ENCODE results near the gene SLC25A21. TPM values are rescaled to one million over a fixed set of nuclear protein-coding genes. Genes with fewer than 3 reads are reported as not detected.

The SLC25A21 gene
- total and polyA plus RNA-seq, 10 donors: 0.06 to 1.1 (median 0.22) TPM; not detected in 2

- no peaks in the 10 kb centered on the region for H3K4me1 ChIP-seq
- intact Hi-C loops (cut with DNase I; ENCODE audit: low total_unique reads): no loop called here
- H3K36me3 ChIP-seq: no peaks in the 10 kb centered on the region
- TF ChIP-seq POLR2A (IDR thresholded peaks at IDR 0.05): no peak
- no peak for TF ChIP-seq POLR2AphosphoS5 (IDR thresholded peaks at IDR 0.05)
- no peak for TF ChIP-seq CTCF (IDR thresholded peaks at IDR 0.05 in 8 of 11, conservative IDR thresholded peaks at IDR 0.05 in 3 of 11)
- H3K9me3 ChIP-seq: peaks cover 0 to 24% (median 6%) of the 10 kb centered on the region in 8 donors
- no peak overlapping the region for H3K27ac ChIP-seq
- DNase-seq: no peak
- H3K27me3 ChIP-seq (replicated peaks in 1 of 7): no peaks in the 10 kb centered on the region
- WGBS, 5 donors: 93 to 97% (median 95%) methylated on average over 3 of the region's 3 CpGs
- no peak overlapping the region for H3K4me3 ChIP-seq
Observed at GRCh38 chr14:36751920-36752319, 420.5 kb downstream of the SLC25A21 start.

GRCh38 chr14:36751106-36751505 lies 421.3 kb downstream of the SLC25A21 start:
- Histone ChIP-seq H3K4me3 (no peak overlapping the region), H3K36me3 (no peaks in the 10 kb centered on the region), H3K27ac (no peak overlapping the region), H3K9me3 (peaks cover 0 to 26% (median 6%) of the 10 kb centered on the region in 8 donors), H3K27me3 (replicated peaks in 1 of 7) (no peaks in the 10 kb centered on the region), H3K4me1 (no peaks in the 10 kb centered on the region)
- intact Hi-C loops (cut with DNase I; ENCODE audit: low total_unique reads): no loop called here
- no peak for DNase-seq
- TF ChIP-seq CTCF (IDR thresholded peaks at IDR 0.05 in 8 of 11, conservative IDR thresholded peaks at IDR 0.05 in 3 of 11) (no peak), POLR2A (IDR thresholded peaks at IDR 0.05) (no peak), POLR2AphosphoS5 (IDR thresholded peaks at IDR 0.05) (no peak)

- H3K36me3 ChIP-seq: no peaks in the 10 kb centered on the region
- 54 to 72% (median 69%) methylated on average over 1 of the region's 1 CpG for WGBS, 5 donors
- intact Hi-C loops (cut with DNase I; ENCODE audit: low total_unique reads): no loop called here
- no peaks in the 10 kb centered on the region for H3K27me3 ChIP-seq (replicated peaks in 1 of 7)
- H3K4me3 ChIP-seq: no peak overlapping the region
- H3K9me3 ChIP-seq: peaks cover 0 to 35% (median 7%) of the 10 kb centered on the region in 8 donors
- DNase-seq: no peak
- no peaks in the 10 kb centered on the region for H3K4me1 ChIP-seq
- TF ChIP-seq CTCF (IDR thresholded peaks at IDR 0.05 in 8 of 11, conservative IDR thresholded peaks at IDR 0.05 in 3 of 11): no peak
- no peak for TF ChIP-seq POLR2AphosphoS5 (IDR thresholded peaks at IDR 0.05)
- no peak for TF ChIP-seq POLR2A (IDR thresholded peaks at IDR 0.05)
- no peak overlapping the region for H3K27ac ChIP-seq
Observed at GRCh38 chr14:36750244-36750643, 422.2 kb downstream of the SLC25A21 start.

- H3K4me3 ChIP-seq: no peak overlapping the region
- DNase-seq: no peak
- H3K36me3 ChIP-seq: no peaks in the 10 kb centered on the region
- no peaks in the 10 kb centered on the region for H3K4me1 ChIP-seq
- TF ChIP-seq POLR2AphosphoS5 (IDR thresholded peaks at IDR 0.05) (no peak), POLR2A (IDR thresholded peaks at IDR 0.05) (no peak), CTCF (IDR thresholded peaks at IDR 0.05 in 8 of 11, conservative IDR thresholded peaks at IDR 0.05 in 3 of 11) (no peak)
- H3K9me3 ChIP-seq: peaks cover 0 to 43% (median 19%) of the 10 kb centered on the region in 8 donors
- intact Hi-C loops (cut with DNase I; ENCODE audit: low total_unique reads): no loop called here
- H3K27me3 ChIP-seq (replicated peaks in 1 of 7): no peaks in the 10 kb centered on the region
- whole genome bisulfite sequencing, 5 donors: 68 to 76% (median 70%) methylated on average over 3 of the region's 3 CpGs
- H3K27ac ChIP-seq: no peak overlapping the region
Observed at GRCh38 chr14:36748610-36749213, 423.7 kb downstream of the SLC25A21 start.
